Thoracic aorta (tissue), 2 donors: ENCODE measurements around the gene IGFL1. TPM values are rescaled to one million over a fixed set of nuclear protein-coding genes. Genes with fewer than 3 reads are reported as not detected.
"Not testable (repeated sequence)": the region's sequence is repeated elsewhere in the genome, so short reads cannot be mapped to it uniquely, and the experiment has no call there.

ENCODE experiments used
- ATAC-seq: fragments of 150-250 bp; one replicate; pipeline ENCODE4 v1.8.0; 2017; ENCODE audit warnings: low read depth; ENCODE audit not compliant: insufficient number of reproducible peaks, low FRiP score
- DNase-seq: peaks from one replicate; pipeline ENCODE4 v3.0.0-alpha.2; 2020; ENCODE audit warnings: low spot score
- H3K27ac ChIP-seq, 2 donors: fragments of 200-600 bp; sonication (generic); 1 replicate in 1 of 2; 2 replicates in 1 of 2; pipeline ENCODE4 v1.5.1; 2016; ENCODE audit warnings: mild to moderate bottlenecking in 2 of 2, moderate library complexity in 2 of 2
- H3K27me3 ChIP-seq: fragments of 200-600 bp; sonication (generic); replicated peaks from 2 replicates; pipeline ENCODE4 v1.6.0; 2016; ENCODE audit warnings: mild to moderate bottlenecking; ENCODE audit not compliant: insufficient read depth
- H3K36me3 ChIP-seq: fragments of 200-600 bp; sonication (generic); one replicate; pipeline ENCODE4 v1.5.1; 2016
- H3K4me1 ChIP-seq, 2 donors: fragments of 200-600 bp; sonication (generic); 1 replicate in 1 of 2; 2 replicates in 1 of 2; pipeline versions ENCODE4 v1.5.1 to v1.6.0; 2016; ENCODE audit warnings: low read depth in 2 of 2, mild to moderate bottlenecking in 1 of 2; ENCODE audit not compliant: control insufficient read depth in 1 of 2
- H3K4me3 ChIP-seq: fragments of 200-600 bp; sonication (generic); 2 replicates; pipeline ENCODE4 v1.5.1; 2016; ENCODE audit warnings: mild to moderate bottlenecking
- H3K9me3 ChIP-seq: fragments of 200-600 bp; sonication (generic); 2 replicates; pipeline ENCODE4 v1.5.1; 2016
- total RNA-seq, 2 donors: library from RNA; depleted of rRNA; stranded (reverse); fragments of >200 nt; gene quantifications; one replicate each; pipeline versions ENCODE4 v1.1.0 to v1.2.3, GENCODE V29; 2016
- TF ChIP-seq, protein P1 (sequence below): fragments of 200-600 bp; sonication (generic); IDR thresholded peaks from one replicate; pipeline ENCODE4 v1.5.1; 2019; ENCODE audit warnings: antibody characterized with exemption

The IGFL1 gene
- not detected for total RNA-seq

DNA sequence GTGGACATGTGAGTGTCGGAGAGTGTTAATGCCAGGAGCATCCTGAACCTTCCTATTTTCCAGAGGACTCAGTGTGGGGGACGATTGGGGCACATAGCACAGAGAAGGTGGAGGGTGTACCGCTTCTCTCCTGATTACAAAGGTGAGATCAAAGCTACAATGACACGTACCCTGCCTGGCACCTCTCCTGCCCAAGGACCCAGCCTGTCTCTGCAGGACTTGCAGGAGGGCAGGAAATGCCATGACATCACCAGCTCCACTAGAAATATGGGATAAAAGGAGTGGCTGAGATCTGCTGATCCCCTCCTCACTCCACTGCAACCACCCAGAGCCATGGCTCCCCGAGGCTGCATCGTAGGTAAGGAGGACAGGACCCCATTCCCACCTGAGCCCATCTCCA lies at the start of gene IGFL1:
TSS of gene IGFL1 (plus strand) at position 301 of the 400 bp plus-strand sequence. CDS start at position 334, 33 bp downstream.
- Histone ChIP-seq H3K4me1 (no peaks in the 10 kb centered on the region), H3K9me3 (no peaks in the 10 kb centered on the region), H3K27ac (no peak within 1 kb of the TSS), H3K36me3 (no peaks in the 10 kb centered on the region), H3K27me3 (no peaks in the 10 kb centered on the region), H3K4me3 (no peak within 1 kb of the TSS)
- TF ChIP-seq, protein P1, sequence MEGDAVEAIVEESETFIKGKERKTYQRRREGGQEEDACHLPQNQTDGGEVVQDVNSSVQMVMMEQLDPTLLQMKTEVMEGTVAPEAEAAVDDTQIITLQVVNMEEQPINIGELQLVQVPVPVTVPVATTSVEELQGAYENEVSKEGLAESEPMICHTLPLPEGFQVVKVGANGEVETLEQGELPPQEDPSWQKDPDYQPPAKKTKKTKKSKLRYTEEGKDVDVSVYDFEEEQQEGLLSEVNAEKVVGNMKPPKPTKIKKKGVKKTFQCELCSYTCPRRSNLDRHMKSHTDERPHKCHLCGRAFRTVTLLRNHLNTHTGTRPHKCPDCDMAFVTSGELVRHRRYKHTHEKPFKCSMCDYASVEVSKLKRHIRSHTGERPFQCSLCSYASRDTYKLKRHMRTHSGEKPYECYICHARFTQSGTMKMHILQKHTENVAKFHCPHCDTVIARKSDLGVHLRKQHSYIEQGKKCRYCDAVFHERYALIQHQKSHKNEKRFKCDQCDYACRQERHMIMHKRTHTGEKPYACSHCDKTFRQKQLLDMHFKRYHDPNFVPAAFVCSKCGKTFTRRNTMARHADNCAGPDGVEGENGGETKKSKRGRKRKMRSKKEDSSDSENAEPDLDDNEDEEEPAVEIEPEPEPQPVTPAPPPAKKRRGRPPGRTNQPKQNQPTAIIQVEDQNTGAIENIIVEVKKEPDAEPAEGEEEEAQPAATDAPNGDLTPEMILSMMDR, result no peak
- DNase-seq, result no peak
- ATAC-seq, result no peak

DNA sequence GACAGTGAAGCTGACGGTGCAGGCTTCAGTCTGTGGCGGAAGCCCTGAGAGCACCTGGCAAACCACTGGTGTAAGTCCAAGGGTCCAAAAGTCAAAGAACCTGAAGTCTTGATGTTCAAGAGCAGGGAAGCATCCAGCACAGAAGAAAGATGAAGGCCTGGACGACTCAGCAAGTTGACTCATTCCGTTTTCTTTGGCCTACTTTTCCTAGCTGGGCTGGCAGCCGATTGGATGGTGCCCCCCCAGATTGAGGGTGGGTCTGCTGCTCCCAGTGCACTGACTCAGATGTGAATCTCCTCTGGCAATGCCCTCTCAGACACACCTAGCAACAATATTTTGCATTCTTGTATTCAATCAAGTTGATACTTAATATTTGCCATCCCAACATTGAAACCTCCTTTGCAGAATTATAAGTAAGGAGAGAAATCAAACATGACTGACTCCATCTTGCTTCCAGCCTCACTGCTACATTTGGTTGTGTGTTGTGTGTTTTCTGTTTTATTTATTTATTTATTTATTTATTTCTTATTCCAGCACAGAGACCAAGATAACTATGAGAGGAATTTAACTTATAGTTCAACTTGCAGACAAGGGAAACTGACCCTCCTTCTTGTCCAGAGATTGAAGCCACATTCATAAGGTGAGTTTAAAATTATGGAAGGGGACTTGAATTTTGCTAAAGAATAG lies 48.7 kb upstream of the IGFL1 start:
- no peaks in the 10 kb centered on the region for H3K36me3 ChIP-seq
- DNase-seq, result no peak
- H3K27me3 ChIP-seq, result no peaks in the 10 kb centered on the region
- H3K27ac ChIP-seq, result no peak overlapping the region
- H3K9me3 ChIP-seq, result no peaks in the 10 kb centered on the region
- no peak overlapping the region for H3K4me3 ChIP-seq
- no peaks in the 10 kb centered on the region for H3K4me1 ChIP-seq
- TF ChIP-seq, protein P1, result no peak
- no peak for ATAC-seq

DNA sequence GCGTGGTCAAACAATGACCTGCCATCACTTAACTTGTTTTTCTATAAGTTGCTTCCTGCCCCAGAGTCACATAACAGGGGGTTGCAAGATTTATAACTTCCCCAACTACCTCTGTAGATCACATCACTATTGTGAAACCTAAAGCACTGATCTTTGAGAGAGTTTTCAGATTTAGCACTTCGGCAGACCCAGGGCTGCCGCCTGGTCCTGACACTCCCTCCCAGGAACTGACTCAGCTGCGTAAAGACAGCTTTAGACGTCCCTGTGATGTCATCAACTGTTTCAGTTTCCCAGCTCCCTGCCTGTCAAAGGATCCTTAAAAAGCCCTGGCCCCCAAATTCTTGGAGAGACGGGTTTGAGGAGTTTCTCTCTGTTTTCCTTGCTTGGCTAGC lies 48.2 kb upstream of the IGFL1 start:
- no peak overlapping the region for H3K27ac ChIP-seq
- no peaks in the 10 kb centered on the region for H3K9me3 ChIP-seq
- no peaks in the 10 kb centered on the region for H3K36me3 ChIP-seq
- H3K27me3 ChIP-seq, result no peaks in the 10 kb centered on the region
- H3K4me3 ChIP-seq, result no peak overlapping the region
- no peak for DNase-seq
- ATAC-seq, result no peak
- no peaks in the 10 kb centered on the region for H3K4me1 ChIP-seq
- TF ChIP-seq, protein P1, result no peak

DNA sequence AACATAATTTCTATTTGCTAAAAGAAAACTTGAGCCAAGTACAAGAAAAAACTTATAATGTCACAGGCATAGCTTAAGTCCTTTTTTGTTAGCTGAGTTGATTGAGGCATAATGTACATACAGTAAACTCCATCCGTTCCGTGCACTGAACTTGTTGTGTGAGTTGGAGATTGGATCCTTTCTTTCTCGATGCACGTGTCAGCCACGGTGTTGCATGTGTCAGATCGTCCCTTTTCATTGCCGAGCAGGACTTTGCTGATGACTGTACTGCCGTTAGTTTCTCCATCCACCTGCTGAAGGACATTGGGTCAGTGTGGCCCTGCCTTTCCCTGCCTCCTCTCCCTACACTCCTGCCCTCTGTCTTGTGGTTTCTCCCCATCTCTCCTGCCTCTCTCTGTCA lies 47.1 kb upstream of the IGFL1 start:
- TF ChIP-seq, protein P1, result no peak
- ATAC-seq (no peak), DNase-seq (no peak)
- Histone ChIP-seq H3K36me3 (no peaks in the 10 kb centered on the region), H3K27ac (no peak overlapping the region), H3K4me1 (no peaks in the 10 kb centered on the region), H3K9me3 (no peaks in the 10 kb centered on the region), H3K27me3 (no peaks in the 10 kb centered on the region), H3K4me3 (no peak overlapping the region)

DNA sequence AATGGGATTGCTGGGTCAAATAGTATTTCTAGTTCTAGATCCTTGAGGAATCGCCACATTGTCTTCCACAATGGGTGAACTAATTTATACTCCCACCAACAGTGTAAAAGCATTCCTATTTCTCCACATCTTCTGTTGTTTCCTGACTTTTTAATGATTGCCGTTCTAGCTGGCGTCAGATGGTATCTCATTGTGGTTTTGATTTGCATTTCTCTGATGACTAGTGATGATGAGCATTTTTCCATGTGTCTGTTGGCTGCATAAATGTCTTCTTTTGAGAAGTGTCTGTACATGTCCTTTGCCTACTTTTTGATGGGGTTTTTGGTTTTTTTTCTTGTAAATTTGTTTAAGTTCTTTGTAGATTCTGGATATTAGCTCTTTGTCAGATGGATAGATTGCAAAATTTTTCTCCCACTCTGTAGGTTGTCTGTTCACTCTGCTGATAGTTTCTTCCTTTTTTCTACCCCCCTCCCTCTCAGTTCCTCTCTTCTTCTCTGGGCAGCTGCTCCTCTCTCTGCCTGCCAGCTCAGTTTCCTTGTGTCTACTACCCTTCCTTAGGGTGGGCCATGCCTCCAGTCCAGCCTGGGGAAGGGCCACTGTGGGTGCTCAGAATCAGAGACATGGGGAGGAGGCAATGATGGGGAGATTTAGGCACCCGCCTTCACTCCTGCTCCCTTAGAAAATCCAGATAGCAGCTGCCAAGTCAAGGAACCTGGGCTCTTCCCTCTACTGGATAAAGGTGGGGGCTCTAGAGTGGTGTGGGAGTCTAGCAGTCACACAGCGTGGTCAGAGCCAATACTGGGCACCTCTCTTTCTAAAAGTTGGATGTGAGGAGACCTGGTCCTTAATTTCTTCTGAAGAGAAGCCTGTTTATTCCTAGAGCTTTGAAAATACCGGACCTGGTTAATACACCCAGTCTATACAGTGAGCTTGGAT lies 44.5 kb upstream of the IGFL1 start:
- not testable (repeated sequence) for H3K4me3 ChIP-seq, H3K27ac ChIP-seq, DNase-seq, H3K36me3 ChIP-seq, H3K9me3 ChIP-seq, H3K27me3 ChIP-seq, ATAC-seq, H3K4me1 ChIP-seq
